ENCODE data around the gene SLC8B1.

SLC8B1 gene

GRCh38 chr12:113334786-113335539 is at the start of gene SLC8B1:
SLC8B1 (minus strand) TSS chr12:113335109; CDS start chr12:113332878, 2,231 bp downstream.
- Mint-ChIP-seq H3K27ac (peak within 1 kb of the TSS; percentile 80), H3K4me1 (peaks cover 25% of the 10 kb centered on the region), H3K36me3 (ENCODE audit: low read depth) (peaks cover 12% of the 10 kb centered on the region), H3K9me3 (no peaks in the 10 kb centered on the region), H3K27me3 (no peaks in the 10 kb centered on the region), H3K4me3 (peak within 1 kb of the TSS; percentile 97)
- DNase-seq (peak; percentile 92), ATAC-seq (peak; percentile 96)

- Mint-ChIP-seq H3K4me3 (no peak overlapping the region), H3K9me3 (no peaks in the 10 kb centered on the region), H3K4me1 (no peaks in the 10 kb centered on the region), H3K36me3 (ENCODE audit: low read depth) (peaks cover 12% of the 10 kb centered on the region), H3K27me3 (no peaks in the 10 kb centered on the region), H3K27ac (no peak overlapping the region)
- no peak for DNase-seq
- ATAC-seq, result no peak
These were observed 47.3 kb upstream of the SLC8B1 start for GRCh38 chr12:113382206-113382605.

- peaks cover 13% of the 10 kb centered on the region for H3K36me3 Mint-ChIP-seq (ENCODE audit: low read depth)
These were observed 46.3 kb upstream of the SLC8B1 start for GRCh38 chr12:113381220-113381619.

GRCh38 chr12:113378291-113378690 is 43.4 kb upstream of the SLC8B1 start:
- Mint-ChIP-seq H3K27ac (no peak overlapping the region), H3K27me3 (no peaks in the 10 kb centered on the region), H3K4me3 (no peak overlapping the region), H3K4me1 (no peaks in the 10 kb centered on the region), H3K36me3 (ENCODE audit: low read depth) (peaks cover 15% of the 10 kb centered on the region), H3K9me3 (no peaks in the 10 kb centered on the region)
- ATAC-seq (no peak), DNase-seq (no peak)

More at GRCh38 chr12:113381220-113381619, 46.3 kb upstream of the SLC8B1 start:
- Mint-ChIP-seq H3K4me1 (no peaks in the 10 kb centered on the region), H3K4me3 (no peak overlapping the region), H3K9me3 (no peaks in the 10 kb centered on the region), H3K27me3 (no peaks in the 10 kb centered on the region), H3K27ac (no peak overlapping the region)
- DNase-seq, result no peak
- ATAC-seq, result no peak

- Mint-ChIP-seq H3K27ac (no peak overlapping the region), H3K36me3 (ENCODE audit: low read depth) (peaks cover 15% of the 10 kb centered on the region)
These were observed 40.0 kb upstream of the SLC8B1 start for GRCh38 chr12:113374823-113375428.

GRCh38 chr12:113373969-113374368 is 39.1 kb upstream of the SLC8B1 start:
- Mint-ChIP-seq H3K27ac (no peak overlapping the region), H3K9me3 (no peaks in the 10 kb centered on the region), H3K36me3 (ENCODE audit: low read depth) (peaks cover 13% of the 10 kb centered on the region), H3K4me1 (no peaks in the 10 kb centered on the region), H3K27me3 (no peaks in the 10 kb centered on the region), H3K4me3 (no peak overlapping the region)
- no peak for DNase-seq
- ATAC-seq, result no peak

More at GRCh38 chr12:113374823-113375428, 40.0 kb upstream of the SLC8B1 start:
- ATAC-seq (no peak), DNase-seq (no peak)
- no peaks in the 10 kb centered on the region for H3K4me1 Mint-ChIP-seq
- no peaks in the 10 kb centered on the region for H3K9me3 Mint-ChIP-seq
- no peaks in the 10 kb centered on the region for H3K27me3 Mint-ChIP-seq
- H3K4me3 Mint-ChIP-seq, result no peak overlapping the region

- Mint-ChIP-seq H3K36me3 (ENCODE audit: low read depth) (peaks cover 15% of the 10 kb centered on the region), H3K4me3 (no peak overlapping the region), H3K4me1 (no peaks in the 10 kb centered on the region), H3K9me3 (no peaks in the 10 kb centered on the region), H3K27ac (no peak overlapping the region), H3K27me3 (no peaks in the 10 kb centered on the region)
- DNase-seq (no peak), ATAC-seq (no peak)
These were observed 38.5 kb upstream of the SLC8B1 start for GRCh38 chr12:113373440-113373839.

GRCh38 chr12:113372371-113372770 is 37.5 kb upstream of the SLC8B1 start:
- Mint-ChIP-seq H3K9me3 (no peaks in the 10 kb centered on the region), H3K27me3 (no peaks in the 10 kb centered on the region), H3K4me1 (no peaks in the 10 kb centered on the region), H3K36me3 (ENCODE audit: low read depth) (peaks cover 10% of the 10 kb centered on the region), H3K27ac (no peak overlapping the region), H3K4me3 (no peak overlapping the region)
- ATAC-seq, result no peak
- no peak for DNase-seq

GRCh38 chr12:113371808-113372207 is 36.9 kb upstream of the SLC8B1 start:
- Mint-ChIP-seq H3K27me3 (no peaks in the 10 kb centered on the region), H3K27ac (no peak overlapping the region), H3K9me3 (no peaks in the 10 kb centered on the region), H3K36me3 (ENCODE audit: low read depth) (peaks cover 8% of the 10 kb centered on the region), H3K4me3 (no peak overlapping the region), H3K4me1 (no peaks in the 10 kb centered on the region)
- DNase-seq (no peak), ATAC-seq (no peak)

- Mint-ChIP-seq H3K9me3 (no peaks in the 10 kb centered on the region), H3K4me3 (no peak overlapping the region), H3K27ac (no peak overlapping the region), H3K36me3 (ENCODE audit: low read depth) (peaks cover 8% of the 10 kb centered on the region), H3K4me1 (no peaks in the 10 kb centered on the region), H3K27me3 (no peaks in the 10 kb centered on the region)
- no peak for DNase-seq
- ATAC-seq, result no peak
These were observed 36.2 kb upstream of the SLC8B1 start for GRCh38 chr12:113370923-113371682.

GRCh38 chr12:113369391-113369985 is 34.6 kb upstream of the SLC8B1 start:
- ATAC-seq (no peak), DNase-seq (no peak)
- H3K36me3 Mint-ChIP-seq (ENCODE audit: low read depth), result peaks cover 12% of the 10 kb centered on the region
- H3K4me3 Mint-ChIP-seq, result no peak overlapping the region
- no peaks in the 10 kb centered on the region for H3K9me3 Mint-ChIP-seq
- H3K27me3 Mint-ChIP-seq, result no peaks in the 10 kb centered on the region
- H3K4me1 Mint-ChIP-seq, result no peaks in the 10 kb centered on the region
- no peak overlapping the region for H3K27ac Mint-ChIP-seq

- no peak overlapping the region for H3K4me3 Mint-ChIP-seq
These were observed 33.4 kb upstream of the SLC8B1 start for GRCh38 chr12:113368331-113368730.

GRCh38 chr12:113366827-113367226 is 31.9 kb upstream of the SLC8B1 start:
- Mint-ChIP-seq H3K27ac (no peak overlapping the region), H3K36me3 (ENCODE audit: low read depth) (peaks cover 9% of the 10 kb centered on the region)

More at GRCh38 chr12:113368331-113368730, 33.4 kb upstream of the SLC8B1 start:
- DNase-seq (no peak), ATAC-seq (no peak)
- H3K4me1 Mint-ChIP-seq, result no peaks in the 10 kb centered on the region
- peaks cover 12% of the 10 kb centered on the region for H3K36me3 Mint-ChIP-seq (ENCODE audit: low read depth)
- no peaks in the 10 kb centered on the region for H3K9me3 Mint-ChIP-seq
- H3K27me3 Mint-ChIP-seq, result no peaks in the 10 kb centered on the region
- no peak overlapping the region for H3K27ac Mint-ChIP-seq

GRCh38 chr12:113365639-113366395 is 30.9 kb upstream of the SLC8B1 start:
- H3K4me3 Mint-ChIP-seq, result no peak overlapping the region

More at GRCh38 chr12:113366827-113367226, 31.9 kb upstream of the SLC8B1 start:
- Mint-ChIP-seq H3K4me3 (no peak overlapping the region), H3K9me3 (no peaks in the 10 kb centered on the region), H3K4me1 (peaks cover under 1% of the 10 kb centered on the region), H3K27me3 (no peaks in the 10 kb centered on the region)
- DNase-seq, result no peak
- ATAC-seq, result no peak

More at GRCh38 chr12:113365639-113366395, 30.9 kb upstream of the SLC8B1 start:
- Mint-ChIP-seq H3K27ac (no peak overlapping the region), H3K4me1 (peaks cover 4% of the 10 kb centered on the region), H3K9me3 (no peaks in the 10 kb centered on the region), H3K36me3 (ENCODE audit: low read depth) (peaks cover 11% of the 10 kb centered on the region), H3K27me3 (no peaks in the 10 kb centered on the region)
- ATAC-seq, result no peak
- no peak for DNase-seq

Measured in activated naive CD8-positive, alpha-beta T cell treated with anti-CD3 and anti-CD28 coated beads, Interleukin-2, amount 50 U/mL, for 24 hours (primary cell).